Renal pelvis (tissue), 4 donors: ENCODE data around the gene SUPT5H. TPM values are rescaled to one million over a fixed set of nuclear protein-coding genes. Genes with fewer than 3 reads are reported as not detected.

Experiments
- DNase-seq: peaks from one replicate; pipeline ENCODE4 v3.0.0-alpha.2; 2013
- polyA plus RNA-seq, 3 donors: library from polyadenylated mRNA; unstranded; fragments of 120-200 nt; gene quantifications; one replicate each; pipeline ENCODE4 v1.2.1, GENCODE V29; 2013; ENCODE audit not compliant: insufficient read length in 3 of 3

The SUPT5H gene
- polyA plus RNA-seq, 3 donors, result 149 to 158 (median 149) TPM

GRCh38 chr19:39407660-39408391 is 37.6 kb upstream of the SUPT5H start:
- peak; percentile 22 for DNase-seq

GRCh38 chr19:39408392-39409207 is 36.8 kb upstream of the SUPT5H start:
- DNase-seq, result peak; percentile 29

- peak; percentile 79 for DNase-seq
Measured at GRCh38 chr19:39409208-39410016, 36.0 kb upstream of the SUPT5H start.

- peak; percentile 53 for DNase-seq
Measured at GRCh38 chr19:39410017-39410830, 35.2 kb upstream of the SUPT5H start.

GRCh38 chr19:39410831-39411080 is 34.6 kb upstream of the SUPT5H start:
- DNase-seq, result no peak

GRCh38 chr19:39411081-39411831 is 34.1 kb upstream of the SUPT5H start:
- DNase-seq, result no peak

- peak; percentile 90 for DNase-seq
Measured at GRCh38 chr19:39411832-39412099, 33.6 kb upstream of the SUPT5H start.

GRCh38 chr19:39412100-39412866 is 33.1 kb upstream of the SUPT5H start, which contains the start of gene PLEKHG2:
Gene PLEKHG2 (plus strand): TSS chr19:39412669. CDS start chr19:39414087, 1,418 bp downstream.
- peak; percentile 100 for DNase-seq

GRCh38 chr19:39412867-39413271 is 32.5 kb upstream of the SUPT5H start:
- no peak for DNase-seq

- peak; percentile 83 for DNase-seq
Measured at GRCh38 chr19:39413272-39413910, 32.0 kb upstream of the SUPT5H start.

- no peak for DNase-seq
Measured at GRCh38 chr19:39413911-39414608, 31.3 kb upstream of the SUPT5H start.

GRCh38 chr19:39415111-39416046 is 30.0 kb upstream of the SUPT5H start:
- no peak for DNase-seq

GRCh38 chr19:39416152-39417120 is 28.9 kb upstream of the SUPT5H start:
- no peak for DNase-seq

GRCh38 chr19:39417463-39418181 is 27.8 kb upstream of the SUPT5H start:
- no peak for DNase-seq

GRCh38 chr19:39419003-39419402 is 26.4 kb upstream of the SUPT5H start:
- DNase-seq, result no peak

- no peak for DNase-seq
Measured at GRCh38 chr19:39420769-39421168, 24.6 kb upstream of the SUPT5H start.
